Stimulated activated naive CD8-positive, alpha-beta T cell treated with anti-CD3 and anti-CD28 coated beads, Interleukin-15, amount 100 ng/mL, for 72 hours (primary cell): Measurements from ENCODE around the gene RGS7BP.

ENCODE experiments used
- ATAC-seq: fragments of 150-1000 bp; cut with Tn5 transposase; 2 replicates; pipeline ENCODE4 v1.10.0; 2021; ENCODE audit warnings: mild to moderate bottlenecking, moderate library complexity
- DNase-seq, 2 donors: peaks; one replicate each; pipeline ENCODE4 v3.0.0; 2021 to 2022
- H3K27ac Mint-ChIP-seq, 2 donors: one replicate each; pipeline ENCODE4 v1.8.0; 2022; ENCODE audit warnings: mild to moderate bottlenecking in 2 of 2, mixed read lengths in 2 of 2, moderate library complexity in 2 of 2
- H3K27me3 Mint-ChIP-seq: one replicate; pipeline ENCODE4 v1.8.0; 2022; ENCODE audit warnings: mixed read lengths
- H3K4me1 Mint-ChIP-seq: one replicate; pipeline ENCODE4 v1.8.0; 2022; ENCODE audit warnings: mild to moderate bottlenecking, mixed read lengths
- H3K4me3 Mint-ChIP-seq, 2 donors: one replicate each; pipeline ENCODE4 v1.8.0; 2022; ENCODE audit warnings: mild to moderate bottlenecking in 2 of 2, mixed read lengths in 2 of 2, moderate library complexity in 1 of 2
- H3K9me3 Mint-ChIP-seq, 2 donors: one replicate each; pipeline ENCODE4 v1.8.0; 2022; ENCODE audit warnings: mixed read lengths in 2 of 2

RGS7BP gene

GRCh38 chr5:64594025-64594424 is 88.2 kb downstream of the RGS7BP start:
- no peak overlapping the region for H3K27ac Mint-ChIP-seq
- H3K4me3 Mint-ChIP-seq = no peak overlapping the region
- H3K4me1 Mint-ChIP-seq = no peaks in the 10 kb centered on the region
- DNase-seq (no peak), ATAC-seq (no peak)
- H3K9me3 Mint-ChIP-seq = no peaks in the 10 kb centered on the region
- H3K27me3 Mint-ChIP-seq = peaks cover 10% of the 10 kb centered on the region

GRCh38 chr5:64594601-64595000 is 88.8 kb downstream of the RGS7BP start:
- no peak for ATAC-seq
- no peak for DNase-seq
- Mint-ChIP-seq H3K4me1 (no peaks in the 10 kb centered on the region), H3K4me3 (no peak overlapping the region), H3K27ac (no peak overlapping the region), H3K27me3 (peaks cover 15% of the 10 kb centered on the region), H3K9me3 (no peaks in the 10 kb centered on the region)

DNA sequence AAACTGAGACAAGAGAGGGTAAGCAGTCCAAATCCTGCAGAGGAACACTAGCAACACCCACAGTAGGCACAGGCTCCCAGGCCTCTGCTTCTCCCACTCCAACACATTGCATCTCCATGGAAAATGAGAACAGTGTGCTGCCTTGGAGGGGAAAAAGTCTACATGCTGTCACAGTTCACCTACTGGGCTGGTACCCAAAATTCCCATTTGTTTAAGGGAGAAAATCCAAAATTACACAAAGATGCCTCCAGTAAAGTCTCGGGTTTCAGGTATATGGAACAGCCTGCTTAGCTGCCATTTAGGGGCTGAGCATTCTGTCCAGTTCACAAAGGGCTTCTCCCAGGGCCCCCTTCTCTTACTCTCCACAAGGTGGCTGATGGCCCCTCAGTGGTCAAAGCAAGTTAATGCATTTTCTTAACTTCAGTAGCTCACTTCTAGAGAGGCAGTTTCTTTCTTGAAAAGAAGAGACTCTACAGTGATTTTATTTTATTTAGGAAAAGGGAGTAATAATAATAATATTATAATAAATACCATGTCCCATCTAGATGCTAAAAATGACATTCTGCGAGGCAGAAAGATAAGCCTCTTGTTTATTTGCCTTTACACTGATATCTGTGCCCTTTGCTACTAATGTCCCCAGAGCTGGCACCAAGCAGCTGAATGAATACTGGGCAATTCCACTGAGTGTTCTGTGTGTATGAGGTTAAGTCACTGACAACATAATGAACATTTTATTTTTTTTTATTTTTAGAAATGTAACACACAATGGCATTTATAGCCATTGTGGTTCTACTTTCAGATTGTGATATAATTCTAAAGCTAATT is 89.4 kb downstream of the RGS7BP start:
- Mint-ChIP-seq H3K27me3 (peaks cover 15% of the 10 kb centered on the region), H3K4me3 (no peak overlapping the region), H3K27ac (no peak overlapping the region), H3K9me3 (no peaks in the 10 kb centered on the region), H3K4me1 (no peaks in the 10 kb centered on the region)
- DNase-seq (no peak), ATAC-seq (peak; percentile 34)

- no peak overlapping the region for H3K4me3 Mint-ChIP-seq
- H3K4me1 Mint-ChIP-seq = no peaks in the 10 kb centered on the region
- no peaks in the 10 kb centered on the region for H3K9me3 Mint-ChIP-seq
- H3K27me3 Mint-ChIP-seq = peaks cover 15% of the 10 kb centered on the region
- DNase-seq (no peak), ATAC-seq (no peak)
- H3K27ac Mint-ChIP-seq = peak overlapping the region in 1 of 2 donors; percentile 54
Observed at GRCh38 chr5:64599226-64599625, 93.4 kb downstream of the RGS7BP start.

GRCh38 chr5:64603676-64604075 is 97.9 kb downstream of the RGS7BP start:
- DNase-seq (no peak), ATAC-seq (no peak)
- H3K4me3 Mint-ChIP-seq = no peak overlapping the region
- H3K9me3 Mint-ChIP-seq = no peaks in the 10 kb centered on the region
- no peaks in the 10 kb centered on the region for H3K4me1 Mint-ChIP-seq
- peaks cover 9% of the 10 kb centered on the region for H3K27me3 Mint-ChIP-seq
- no peak overlapping the region for H3K27ac Mint-ChIP-seq

DNA sequence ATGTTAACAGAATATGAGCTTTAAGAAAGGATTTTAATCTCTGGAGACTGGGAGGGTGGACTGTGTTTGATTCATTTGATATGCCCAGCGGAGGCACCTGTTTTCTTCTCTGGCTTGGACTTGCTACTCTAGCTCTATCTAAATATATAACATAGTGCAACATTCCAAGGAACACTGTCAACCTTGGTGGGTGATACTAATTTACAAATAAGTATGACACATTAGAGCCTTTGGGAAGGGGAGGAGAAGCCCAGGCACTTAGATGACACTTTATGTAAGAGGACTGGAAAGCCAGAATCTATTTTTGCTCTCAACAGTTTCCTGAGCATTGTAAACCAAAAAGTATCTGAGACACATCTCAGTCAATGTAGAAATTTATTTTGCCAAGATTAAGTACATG is 101.1 kb downstream of the RGS7BP start:
- H3K27me3 Mint-ChIP-seq = peaks cover 11% of the 10 kb centered on the region
- ATAC-seq (no peak), DNase-seq (no peak)
- no peak overlapping the region for H3K4me3 Mint-ChIP-seq
- no peaks in the 10 kb centered on the region for H3K9me3 Mint-ChIP-seq
- no peak overlapping the region for H3K27ac Mint-ChIP-seq
- no peaks in the 10 kb centered on the region for H3K4me1 Mint-ChIP-seq

DNA sequence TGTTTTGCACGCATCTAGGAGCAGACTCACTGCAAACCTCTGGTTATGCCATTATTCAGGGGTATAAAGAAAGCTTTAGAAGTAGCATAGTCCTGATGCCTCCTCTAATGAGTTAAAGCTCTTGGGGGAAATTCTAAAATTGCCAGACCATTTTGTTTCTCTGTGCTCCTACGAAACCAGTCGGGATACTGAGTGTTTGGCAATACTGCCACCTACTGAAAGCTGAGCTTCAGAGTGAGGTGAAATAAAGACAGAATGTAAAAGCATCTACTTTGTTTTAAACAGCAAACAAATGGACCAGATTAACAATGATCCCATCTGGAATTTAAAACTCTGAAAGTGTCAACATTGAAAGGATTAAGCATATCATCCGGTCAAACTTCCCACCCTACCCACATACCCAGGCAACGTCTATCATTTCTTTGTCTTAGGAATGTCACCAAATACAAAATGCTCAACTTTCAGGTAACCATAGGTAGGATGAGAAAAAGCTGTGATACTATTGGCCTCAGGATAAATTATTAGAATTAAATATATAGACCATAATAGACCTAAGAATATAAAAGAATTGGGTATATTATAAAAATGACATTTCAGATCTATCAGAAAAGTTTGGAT is 106.6 kb downstream of the RGS7BP start:
- Mint-ChIP-seq H3K27ac (no peak overlapping the region), H3K9me3 (no peaks in the 10 kb centered on the region), H3K4me3 (no peak overlapping the region), H3K27me3 (peaks cover 19% of the 10 kb centered on the region), H3K4me1 (no peaks in the 10 kb centered on the region)
- ATAC-seq (no peak), DNase-seq (peak in 1 of 2 donors; percentile 9)

- Mint-ChIP-seq H3K27me3 (peaks cover 8% of the 10 kb centered on the region), H3K4me1 (no peaks in the 10 kb centered on the region), H3K27ac (no peak overlapping the region), H3K4me3 (no peak overlapping the region), H3K9me3 (no peaks in the 10 kb centered on the region)
- no peak for ATAC-seq
- DNase-seq = no peak
Observed at GRCh38 chr5:64615895-64616294, 110.1 kb downstream of the RGS7BP start.

- no peak overlapping the region for H3K27ac Mint-ChIP-seq
- H3K9me3 Mint-ChIP-seq = no peaks in the 10 kb centered on the region
- peaks cover 29% of the 10 kb centered on the region for H3K27me3 Mint-ChIP-seq
- no peak for DNase-seq
- ATAC-seq = no peak
- no peaks in the 10 kb centered on the region for H3K4me1 Mint-ChIP-seq
- H3K4me3 Mint-ChIP-seq = no peak overlapping the region
Observed at GRCh38 chr5:64619609-64620008, 113.8 kb downstream of the RGS7BP start.

- H3K27ac Mint-ChIP-seq = no peak overlapping the region
- no peaks in the 10 kb centered on the region for H3K4me1 Mint-ChIP-seq
- DNase-seq (no peak), ATAC-seq (no peak)
- H3K9me3 Mint-ChIP-seq = no peaks in the 10 kb centered on the region
- H3K4me3 Mint-ChIP-seq = no peak overlapping the region
- peaks cover 29% of the 10 kb centered on the region for H3K27me3 Mint-ChIP-seq
Observed at GRCh38 chr5:64622991-64623390, 117.2 kb downstream of the RGS7BP start.

GRCh38 chr5:64625678-64626077 is 119.9 kb downstream of the RGS7BP start:
- ATAC-seq = no peak
- Mint-ChIP-seq H3K4me1 (no peaks in the 10 kb centered on the region), H3K27ac (no peak overlapping the region), H3K4me3 (no peak overlapping the region), H3K9me3 (no peaks in the 10 kb centered on the region), H3K27me3 (peaks cover 29% of the 10 kb centered on the region)
- no peak for DNase-seq

DNA sequence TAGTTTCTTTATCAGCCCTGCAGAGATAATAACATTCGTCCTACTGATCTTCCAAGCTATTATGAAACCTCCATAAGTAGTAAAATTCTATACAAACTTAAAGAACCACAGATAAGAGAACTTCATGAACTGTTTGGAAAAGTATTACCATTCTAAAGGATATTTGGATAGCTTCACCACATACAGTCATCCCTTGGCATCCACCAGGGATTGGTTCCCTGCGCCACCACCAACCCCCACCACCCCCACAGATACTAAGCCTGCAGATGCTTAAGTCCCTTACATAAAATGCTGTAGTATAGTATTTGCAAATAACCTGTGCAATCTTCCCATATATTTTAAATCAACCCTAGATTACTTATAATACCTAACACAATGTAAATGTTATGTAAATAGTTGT is 123.1 kb downstream of the RGS7BP start:
- no peaks in the 10 kb centered on the region for H3K9me3 Mint-ChIP-seq
- no peak overlapping the region for H3K27ac Mint-ChIP-seq
- H3K4me1 Mint-ChIP-seq = no peaks in the 10 kb centered on the region
- ATAC-seq (no peak), DNase-seq (no peak)
- peaks cover 15% of the 10 kb centered on the region for H3K27me3 Mint-ChIP-seq
- H3K4me3 Mint-ChIP-seq = no peak overlapping the region

DNA sequence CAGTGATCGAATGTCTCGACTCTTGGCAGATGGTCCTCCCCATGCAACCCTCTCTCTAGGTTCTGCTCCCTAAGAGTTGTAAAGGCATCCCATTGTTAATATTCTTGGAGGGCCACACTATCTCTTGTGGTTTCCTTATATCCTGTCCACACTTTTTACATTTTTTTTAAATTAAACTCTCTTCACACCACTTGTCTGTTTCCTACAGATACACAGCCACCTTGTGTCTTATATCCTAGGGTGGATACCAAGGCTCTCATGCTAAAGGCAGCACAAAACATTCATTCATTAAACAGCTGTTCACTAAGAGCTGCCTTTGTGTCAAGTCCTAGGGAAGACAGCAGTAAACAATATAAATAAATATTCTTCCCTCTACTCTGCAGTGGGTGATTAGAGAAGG is 124.0 kb downstream of the RGS7BP start:
- H3K27me3 Mint-ChIP-seq = peaks cover 5% of the 10 kb centered on the region
- no peak overlapping the region for H3K27ac Mint-ChIP-seq
- no peaks in the 10 kb centered on the region for H3K4me1 Mint-ChIP-seq
- H3K4me3 Mint-ChIP-seq = no peak overlapping the region
- DNase-seq (no peak), ATAC-seq (no peak)
- H3K9me3 Mint-ChIP-seq = no peaks in the 10 kb centered on the region

DNA sequence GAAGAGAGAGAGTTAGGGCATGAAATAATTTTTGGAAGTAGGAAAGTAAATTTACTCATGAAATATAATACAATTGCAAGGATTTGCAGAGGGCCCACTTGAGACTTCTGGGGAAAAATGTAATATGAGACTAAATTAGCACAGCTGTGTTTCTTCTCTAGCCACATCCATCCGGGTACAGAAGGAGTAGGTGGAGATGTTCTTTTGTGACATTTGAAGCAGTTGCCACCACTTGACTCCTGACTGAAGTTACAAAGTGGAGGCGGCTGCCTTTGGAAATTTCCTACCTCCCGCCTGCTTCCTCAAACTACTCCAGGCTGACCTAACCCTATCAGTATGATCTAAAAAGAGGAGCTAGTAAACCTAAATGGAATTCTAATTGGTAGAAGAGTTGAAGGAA is 126.4 kb downstream of the RGS7BP start:
- Mint-ChIP-seq H3K4me3 (no peak overlapping the region), H3K4me1 (peaks cover 4% of the 10 kb centered on the region), H3K27ac (no peak overlapping the region), H3K9me3 (no peaks in the 10 kb centered on the region), H3K27me3 (peaks cover 6% of the 10 kb centered on the region)
- ATAC-seq (no peak), DNase-seq (no peak)

DNA sequence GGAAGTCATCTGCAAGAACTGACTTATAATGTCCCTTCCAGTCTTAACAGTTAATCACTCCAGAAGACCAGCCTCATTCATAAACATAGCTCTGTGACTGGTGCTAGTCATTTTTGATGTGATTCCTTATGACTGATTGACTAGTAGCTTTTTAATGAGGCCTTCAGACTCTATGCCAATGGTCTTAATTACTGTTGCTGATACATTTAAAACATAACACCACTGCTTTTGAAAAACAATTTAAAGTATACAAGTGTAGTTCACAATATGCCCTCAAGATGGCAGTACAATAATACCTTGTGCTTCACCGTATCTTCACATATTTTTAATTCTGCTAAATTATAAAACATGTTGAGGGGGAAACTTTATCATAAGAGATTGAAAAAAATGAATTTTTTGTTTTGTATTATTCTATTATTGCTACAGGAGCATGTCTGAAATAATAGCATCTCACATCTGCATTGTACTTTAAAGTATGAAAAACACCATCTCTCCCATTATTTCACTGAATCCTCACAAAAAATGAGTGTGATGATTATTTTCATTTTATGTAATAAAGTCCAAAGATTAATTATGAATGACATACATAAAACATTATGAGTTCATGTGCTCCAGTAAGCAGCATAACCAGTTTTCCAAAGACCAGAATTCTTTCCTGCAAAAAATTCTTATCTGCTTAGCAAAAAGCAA is 129.3 kb downstream of the RGS7BP start:
- ATAC-seq (no peak), DNase-seq (no peak)
- no peak overlapping the region for H3K4me3 Mint-ChIP-seq
- peaks cover 27% of the 10 kb centered on the region for H3K27me3 Mint-ChIP-seq
- H3K9me3 Mint-ChIP-seq = no peaks in the 10 kb centered on the region
- H3K4me1 Mint-ChIP-seq = peaks cover 7% of the 10 kb centered on the region
- no peak overlapping the region for H3K27ac Mint-ChIP-seq

GRCh38 chr5:64637144-64637543 is 131.3 kb downstream of the RGS7BP start:
- Mint-ChIP-seq H3K9me3 (no peaks in the 10 kb centered on the region), H3K4me1 (peaks cover 7% of the 10 kb centered on the region), H3K27me3 (peaks cover 27% of the 10 kb centered on the region), H3K27ac (peak overlapping the region in 1 of 2 donors; percentile 55), H3K4me3 (peak overlapping the region in 1 of 2 donors; percentile 0)
- ATAC-seq = peak; percentile 35
- DNase-seq = no peak
